ENCODE results near the gene CASZ1. TPM values are rescaled to one million over a fixed set of nuclear protein-coding genes. Genes with fewer than 3 reads are reported as not detected.

The CASZ1 gene
- total RNA-seq, 4 donors from 2014 or later = 39.1 to 215 (median 115) TPM

GRCh38 chr1:10693152-10693496 lies 103.3 kb downstream of the CASZ1 start:
- no peaks in the 10 kb centered on the region for H3K36me3 ChIP-seq
- H3K27ac ChIP-seq = peak overlapping the region; percentile 94 to 96 (median 95)
- in situ Hi-C loops (cut with MboI; ENCODE audit: low pct_ligation_motif_present in 1 of 4, low pct_unique_long_range_greater_than_20kb in 1 of 4, low sequenced_read_pairs in 3 of 4) (loop anchor here in 1 of 4 donors (25.0 kb wide), 1 partner anchor 169 kb away; no protein-coding TSS in a partner anchor), intact Hi-C loops (cut with DNase I; ENCODE audit: low total_unique reads) (loop anchor here (5.0 kb wide), 1 partner anchor 36 kb away; no protein-coding TSS in a partner anchor)
- no peak for DNase-seq
- H3K4me1 ChIP-seq = peaks cover 35 to 68% (median 61%) of the 10 kb centered on the region in 4 donors
- no peak for TF ChIP-seq POLR2A (IDR thresholded peaks at IDR 0.05)
- no peak for TF ChIP-seq POLR2AphosphoS5 (IDR thresholded peaks at IDR 0.05)
- no peak for TF ChIP-seq CTCF (IDR thresholded peaks at IDR 0.05)
- TF ChIP-seq EP300 (IDR thresholded peaks at IDR 0.05; ENCODE audit: low read depth) = no peak
- no peaks in the 10 kb centered on the region for H3K27me3 ChIP-seq
- no peaks in the 10 kb centered on the region for H3K9me3 ChIP-seq
- H3K4me3 ChIP-seq = peak overlapping the region; percentile 5 to 93 (median 86)
- WGBS, 2 donors (ENCODE audit: low coverage in 1 of 2) = 17 to 47% methylated on average over 1 to 6 of the region's 6 CpGs

- no peaks in the 10 kb centered on the region for H3K27me3 ChIP-seq
Measured at GRCh38 chr1:10692401-10693021, 103.9 kb downstream of the CASZ1 start.

GRCh38 chr1:10691740-10692125 lies 104.7 kb downstream of the CASZ1 start:
- no peak for TF ChIP-seq EP300 (IDR thresholded peaks at IDR 0.05; ENCODE audit: low read depth)
- TF ChIP-seq CTCF (IDR thresholded peaks at IDR 0.05) = no peak
- no peak for TF ChIP-seq POLR2A (IDR thresholded peaks at IDR 0.05)
- TF ChIP-seq POLR2AphosphoS5 (IDR thresholded peaks at IDR 0.05) = no peak
- in situ Hi-C loops (cut with MboI; ENCODE audit: low pct_ligation_motif_present in 1 of 4, low pct_unique_long_range_greater_than_20kb in 1 of 4, low sequenced_read_pairs in 3 of 4) (loop anchor here in 1 of 4 donors (25.0 kb wide), 1 partner anchor 171 kb away; no protein-coding TSS in a partner anchor), intact Hi-C loops (cut with DNase I; ENCODE audit: low total_unique reads) (loop anchor here (5.0 kb wide), 1 partner anchor 34 kb away; no protein-coding TSS in a partner anchor)
- H3K4me1 ChIP-seq = peaks cover 49 to 79% (median 72%) of the 10 kb centered on the region in 4 donors
- peak overlapping the region; percentile 94 to 96 (median 95) for H3K27ac ChIP-seq
- no peaks in the 10 kb centered on the region for H3K27me3 ChIP-seq
- H3K4me3 ChIP-seq = no peak overlapping the region
- DNase-seq = peak; percentile 51
- H3K9me3 ChIP-seq = no peaks in the 10 kb centered on the region
- H3K36me3 ChIP-seq = no peaks in the 10 kb centered on the region
- 83% methylated on average over 1 of the region's 1 CpG; no CpG with 5 or more reads in 1 of the 2 donors for WGBS, 2 donors (ENCODE audit: low coverage in 1 of 2)

More at GRCh38 chr1:10692401-10693021, 103.9 kb downstream of the CASZ1 start:
- H3K4me1 ChIP-seq = peaks cover 41 to 74% (median 64%) of the 10 kb centered on the region in 4 donors
- H3K36me3 ChIP-seq = no peaks in the 10 kb centered on the region
- no peaks in the 10 kb centered on the region for H3K9me3 ChIP-seq
- peak; percentile 39 to 71 (median 54) for TF ChIP-seq CTCF (IDR thresholded peaks at IDR 0.05)
- TF ChIP-seq EP300 (IDR thresholded peaks at IDR 0.05; ENCODE audit: low read depth) = no peak
- intact Hi-C loops (cut with DNase I; ENCODE audit: low total_unique reads) = loop anchor here (5.0 kb wide), 1 partner anchor 35 kb away; no protein-coding TSS in a partner anchor
- in situ Hi-C loops (cut with MboI; ENCODE audit: low pct_ligation_motif_present in 1 of 4, low pct_unique_long_range_greater_than_20kb in 1 of 4, low sequenced_read_pairs in 3 of 4) = loop anchor here in 1 of 4 donors (25.0 kb wide), 1 partner anchor 170 kb away; no protein-coding TSS in a partner anchor
- peak overlapping the region; percentile 94 to 96 (median 95) for H3K27ac ChIP-seq
- 45 to 63% methylated on average over 3 to 13 of the region's 13 CpGs for WGBS, 2 donors (ENCODE audit: low coverage in 1 of 2)
- peak overlapping the region; percentile 5 to 93 (median 86) for H3K4me3 ChIP-seq
- DNase-seq = peak; percentile 86

- Histone ChIP-seq H3K36me3 (no peaks in the 10 kb centered on the region), H3K27me3 (no peaks in the 10 kb centered on the region), H3K9me3 (no peaks in the 10 kb centered on the region), H3K27ac (peak overlapping the region; percentile 94 to 96 (median 95)), H3K4me1 (peaks cover 49 to 83% (median 76%) of the 10 kb centered on the region in 4 donors), H3K4me3 (no peak overlapping the region)
- TF ChIP-seq POLR2A (IDR thresholded peaks at IDR 0.05) = no peak
- TF ChIP-seq POLR2AphosphoS5 (IDR thresholded peaks at IDR 0.05) = no peak
- TF ChIP-seq CTCF (IDR thresholded peaks at IDR 0.05) = no peak
- no peak for TF ChIP-seq EP300 (IDR thresholded peaks at IDR 0.05; ENCODE audit: low read depth)
- intact Hi-C loops (cut with DNase I; ENCODE audit: low total_unique reads) = loop anchor here (5.0 kb wide), 1 partner anchor 34 kb away; no protein-coding TSS in a partner anchor
- no peak for DNase-seq
- in situ Hi-C loops (cut with MboI; ENCODE audit: low pct_ligation_motif_present in 1 of 4, low pct_unique_long_range_greater_than_20kb in 1 of 4, low sequenced_read_pairs in 3 of 4) = loop anchor here in 1 of 4 donors (25.0 kb wide), 1 partner anchor 171 kb away; no protein-coding TSS in a partner anchor
- 81 to 83% methylated on average over 5 to 16 of the region's 17 CpGs for WGBS, 2 donors (ENCODE audit: low coverage in 1 of 2)
Measured at GRCh38 chr1:10691075-10691739, 105.2 kb downstream of the CASZ1 start.
